SK-N-DZ (cell line): ENCODE measurements around the gene TPCN1.

ENCODE experiments used
- DNase-seq: peaks from one replicate; pipeline ENCODE4 v3.0.0-alpha.2; 2015; ENCODE audit warnings: low spot score

TPCN1 gene

GRCh38 chr12:113240395-113240794 lies 19.1 kb downstream of the TPCN1 start:
- DNase-seq: no peak

GRCh38 chr12:113241191-113242025 lies 20.1 kb downstream of the TPCN1 start:
- no peak for DNase-seq

GRCh38 chr12:113242026-113242418 lies 20.8 kb downstream of the TPCN1 start:
- DNase-seq: no peak

- DNase-seq: no peak
Observed at GRCh38 chr12:113242560-113242959, 21.3 kb downstream of the TPCN1 start.

- DNase-seq: no peak
Observed at GRCh38 chr12:113244047-113244460, 22.8 kb downstream of the TPCN1 start.

- DNase-seq: no peak
Observed at GRCh38 chr12:113244478-113244958, 23.3 kb downstream of the TPCN1 start.

GRCh38 chr12:113245695-113246477 lies 24.6 kb downstream of the TPCN1 start:
- DNase-seq: peak; percentile 28

- no peak for DNase-seq
Observed at GRCh38 chr12:113246478-113247122, 25.3 kb downstream of the TPCN1 start.

GRCh38 chr12:113247123-113248050 lies 26.1 kb downstream of the TPCN1 start:
- DNase-seq: no peak

GRCh38 chr12:113248051-113248825 lies 27.0 kb downstream of the TPCN1 start:
- DNase-seq: no peak

GRCh38 chr12:113248842-113249435 lies 27.7 kb downstream of the TPCN1 start:
- no peak for DNase-seq

GRCh38 chr12:113249546-113249945 lies 28.3 kb downstream of the TPCN1 start:
- DNase-seq: no peak

GRCh38 chr12:113250045-113250444 lies 28.8 kb downstream of the TPCN1 start:
- no peak for DNase-seq

GRCh38 chr12:113251404-113252070 lies 30.3 kb downstream of the TPCN1 start:
- no peak for DNase-seq

GRCh38 chr12:113252494-113252893 lies 31.2 kb downstream of the TPCN1 start:
- DNase-seq: no peak

GRCh38 chr12:113253532-113254285 lies 32.4 kb downstream of the TPCN1 start:
- no peak for DNase-seq

GRCh38 chr12:113254298-113254697 lies 33.0 kb downstream of the TPCN1 start:
- no peak for DNase-seq

GRCh38 chr12:113257564-113257963 lies 36.3 kb downstream of the TPCN1 start:
- DNase-seq: no peak
